ENCODE data around the gene TMEM218.
"Not testable (repeated sequence)": the region's sequence is repeated elsewhere in the genome, so short reads cannot be mapped to it uniquely, and the experiment has no call there.

Gene TMEM218

DNA sequence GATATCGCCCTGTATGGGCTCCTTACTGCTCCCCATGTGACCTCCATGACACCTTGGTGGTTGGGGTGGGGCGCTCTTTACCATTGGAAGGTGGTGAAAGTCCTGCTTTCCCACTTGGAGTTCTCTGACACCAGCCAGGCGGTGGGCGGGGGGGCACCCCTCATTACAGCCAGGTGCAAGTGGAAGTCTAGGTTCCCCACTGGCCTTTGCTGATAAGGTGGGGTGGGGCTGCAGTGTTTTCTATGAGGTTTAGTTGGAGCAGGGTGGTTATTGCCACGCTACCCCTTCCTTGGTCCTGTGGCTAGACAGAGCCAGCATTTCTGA is 53.8 kb downstream of the TMEM218 start:
- DNase-seq (ENCODE audit: extremely low spot score) = no peak
- CTCF ChIA-PET = no interaction called here
- POLR2A ChIA-PET = no interaction called here

DNA sequence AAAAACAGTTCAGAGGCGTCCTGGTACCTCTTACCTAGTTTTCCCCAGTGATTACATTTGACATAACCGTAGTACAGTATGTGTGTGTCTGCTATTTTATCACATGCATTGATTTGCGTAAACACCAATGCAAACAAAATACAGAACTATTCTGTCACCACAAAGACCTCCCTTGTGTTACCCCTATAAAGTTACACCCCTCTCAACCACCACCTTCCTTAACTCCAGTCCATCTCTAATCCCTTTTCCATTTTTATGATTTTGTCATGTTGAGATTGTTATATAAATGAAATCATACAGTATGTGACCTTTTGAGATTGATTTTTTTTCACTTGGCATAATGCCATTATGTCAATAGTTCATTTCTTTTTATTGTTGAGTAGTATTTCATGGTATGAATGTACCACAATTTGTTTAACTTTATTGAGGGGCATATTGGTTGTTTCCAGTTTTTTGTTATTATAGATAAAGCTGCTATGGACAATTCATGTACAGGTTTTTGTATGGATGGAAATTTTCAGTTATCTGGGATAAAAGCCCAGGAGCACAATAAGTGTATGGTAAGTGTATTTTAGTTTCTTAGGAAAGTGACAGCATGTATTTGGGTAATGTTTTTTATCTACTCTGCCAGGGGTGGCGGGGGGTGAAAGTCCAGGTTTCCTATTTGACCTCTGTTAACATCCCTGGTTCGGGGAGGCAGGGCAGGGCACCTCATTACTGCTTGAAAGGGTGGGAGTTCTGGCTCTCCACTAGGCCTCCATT is 54.3 kb downstream of the TMEM218 start:
- DNase-seq (ENCODE audit: extremely low spot score) = no peak
- ChIA-PET CTCF (interaction anchor here (1.0 kb wide), 1 partner anchor 53 kb away, joined by 3 read pairs; no protein-coding TSS in a partner anchor), POLR2A (no interaction called here)
- TF ChIP-seq, protein P1, sequence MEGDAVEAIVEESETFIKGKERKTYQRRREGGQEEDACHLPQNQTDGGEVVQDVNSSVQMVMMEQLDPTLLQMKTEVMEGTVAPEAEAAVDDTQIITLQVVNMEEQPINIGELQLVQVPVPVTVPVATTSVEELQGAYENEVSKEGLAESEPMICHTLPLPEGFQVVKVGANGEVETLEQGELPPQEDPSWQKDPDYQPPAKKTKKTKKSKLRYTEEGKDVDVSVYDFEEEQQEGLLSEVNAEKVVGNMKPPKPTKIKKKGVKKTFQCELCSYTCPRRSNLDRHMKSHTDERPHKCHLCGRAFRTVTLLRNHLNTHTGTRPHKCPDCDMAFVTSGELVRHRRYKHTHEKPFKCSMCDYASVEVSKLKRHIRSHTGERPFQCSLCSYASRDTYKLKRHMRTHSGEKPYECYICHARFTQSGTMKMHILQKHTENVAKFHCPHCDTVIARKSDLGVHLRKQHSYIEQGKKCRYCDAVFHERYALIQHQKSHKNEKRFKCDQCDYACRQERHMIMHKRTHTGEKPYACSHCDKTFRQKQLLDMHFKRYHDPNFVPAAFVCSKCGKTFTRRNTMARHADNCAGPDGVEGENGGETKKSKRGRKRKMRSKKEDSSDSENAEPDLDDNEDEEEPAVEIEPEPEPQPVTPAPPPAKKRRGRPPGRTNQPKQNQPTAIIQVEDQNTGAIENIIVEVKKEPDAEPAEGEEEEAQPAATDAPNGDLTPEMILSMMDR (IDR thresholded peaks at IDR 0.05; ENCODE audit: control extremely low read depth, extremely low read depth, low read depth, missing control alignments) = no peak

More for the DNA sequence above, 53.8 kb downstream of the TMEM218 start:
- TF ChIP-seq, protein P1 (IDR thresholded peaks at IDR 0.05; ENCODE audit: control extremely low read depth, extremely low read depth, low read depth, missing control alignments) = no peak

DNA sequence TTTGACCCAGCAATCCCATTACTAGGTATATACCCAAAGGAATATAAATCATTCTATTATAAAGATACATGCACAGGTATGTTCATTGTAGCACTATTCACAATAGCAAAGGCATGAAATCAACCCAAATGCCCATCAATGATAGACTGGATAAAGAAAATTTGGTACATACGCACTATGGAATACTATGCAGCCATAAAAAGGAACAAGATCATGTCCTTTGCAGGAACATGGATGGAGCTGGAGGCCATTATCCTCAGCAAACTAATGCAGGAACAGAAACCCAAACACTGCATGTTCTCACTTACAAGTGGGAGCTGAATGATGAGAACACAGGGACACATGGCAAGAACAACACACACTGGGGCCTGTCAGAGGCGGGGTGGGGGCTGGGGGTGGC is 55.3 kb downstream of the TMEM218 start:
- CTCF ChIA-PET = interaction anchor here (1.0 kb wide), 1 partner anchor 54 kb away, joined by 3 read pairs; no protein-coding TSS in a partner anchor
- POLR2A ChIA-PET; DNase-seq (ENCODE audit: extremely low spot score): not testable (repeated sequence)

DNA sequence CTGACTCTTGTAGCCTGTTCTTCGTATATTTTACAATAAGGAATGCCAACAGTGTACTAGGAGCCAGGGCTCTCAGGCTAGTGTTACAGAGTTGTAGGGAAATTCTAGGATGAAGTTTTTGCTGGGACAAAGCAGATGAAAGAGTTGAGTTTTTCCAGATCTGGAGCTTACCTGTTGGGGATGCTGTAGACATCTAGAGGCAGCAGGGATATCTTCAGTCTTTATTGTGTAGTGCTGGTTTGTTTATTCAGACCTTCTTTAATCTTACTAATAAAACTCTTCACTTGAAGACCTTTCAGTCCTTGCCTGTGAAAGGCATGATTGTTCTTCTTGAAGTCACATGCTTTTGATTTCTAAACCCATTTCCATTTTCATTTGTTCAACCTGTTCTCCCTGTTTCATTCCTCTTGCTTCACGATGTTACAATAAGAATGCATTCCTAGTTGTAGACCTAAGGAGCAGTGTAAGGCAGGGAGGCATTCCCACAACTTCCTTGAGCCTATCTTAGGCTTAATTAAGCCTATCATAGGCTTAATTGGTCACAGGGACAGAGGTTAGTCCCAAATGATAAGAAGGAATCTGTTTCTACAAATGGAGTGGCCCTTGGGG is 56.2 kb downstream of the TMEM218 start:
- DNase-seq (ENCODE audit: extremely low spot score) = no peak
- TF ChIP-seq, protein P1 (IDR thresholded peaks at IDR 0.05; ENCODE audit: control extremely low read depth, extremely low read depth, low read depth, missing control alignments) = no peak
- ChIA-PET CTCF (no interaction called here), POLR2A (no interaction called here)

DNA sequence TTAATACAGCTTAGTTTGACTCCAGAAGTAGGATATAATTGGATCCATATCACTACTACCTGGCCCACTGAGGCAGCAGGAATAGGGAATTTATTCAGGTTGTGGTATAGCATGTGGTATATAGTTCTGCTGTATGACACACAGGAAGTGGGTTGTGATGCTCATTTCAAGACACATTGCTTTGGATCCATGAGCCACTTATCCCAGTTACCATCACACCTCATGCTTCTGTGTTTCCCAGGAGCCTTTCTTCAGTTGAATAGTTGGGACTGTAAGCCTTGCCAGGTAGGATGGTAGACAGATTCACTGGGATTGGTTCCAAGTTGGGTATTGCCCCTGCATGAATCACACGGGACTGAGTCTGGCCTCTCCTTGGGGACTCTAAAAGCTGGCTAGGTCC is 58.3 kb downstream of the TMEM218 start:
- POLR2A ChIA-PET = no interaction called here
- CTCF ChIA-PET = interaction anchor here (0.8 to 1.5 kb wide), 6 partner anchors 8 to 89 kb away, joined by 3 to 5 read pairs (median 4); no protein-coding TSS in a partner anchor
- no peak for DNase-seq (ENCODE audit: extremely low spot score)
- TF ChIP-seq, protein P1 (IDR thresholded peaks at IDR 0.05; ENCODE audit: control extremely low read depth, extremely low read depth, low read depth, missing control alignments) = no peak

DNA sequence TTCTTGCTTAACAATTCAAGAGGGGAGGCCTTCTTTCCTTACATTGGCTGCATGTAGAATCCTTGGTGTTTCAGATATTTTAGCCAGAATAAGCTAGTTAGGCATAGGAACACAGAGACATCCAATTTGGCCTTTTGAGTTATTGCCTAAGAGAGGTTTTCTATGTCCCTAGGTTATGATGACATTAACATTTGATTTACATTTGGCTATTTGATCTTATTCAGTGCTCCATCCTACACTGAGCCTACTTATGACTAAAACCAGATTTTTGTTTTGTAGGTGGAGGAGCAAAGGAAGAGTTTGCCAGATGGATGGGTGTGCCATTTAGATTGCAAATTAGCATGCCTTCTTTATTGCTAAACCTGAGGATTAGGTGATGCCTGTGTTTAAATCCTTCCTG is 59.4 kb downstream of the TMEM218 start:
- no peak for DNase-seq (ENCODE audit: extremely low spot score)
- TF ChIP-seq, protein P1 (IDR thresholded peaks at IDR 0.05; ENCODE audit: control extremely low read depth, extremely low read depth, low read depth, missing control alignments) = no peak
- CTCF ChIA-PET = interaction anchor here (1.1 to 1.5 kb wide), 5 partner anchors 8 to 89 kb away, joined by 3 to 5 read pairs (median 4); no protein-coding TSS in a partner anchor

More for the DNA sequence above, 59.4 kb downstream of the TMEM218 start:
- POLR2A ChIA-PET = no interaction called here

Measured in GM10248 (cell line).